HepG2 (cell line): ENCODE data around the gene FGFR2. TPM values are rescaled to one million over a fixed set of nuclear protein-coding genes. Genes with fewer than 3 reads are reported as not detected.

Experiments used
- ATAC-seq: fragments of 200-7000 bp; cut with Tn5 transposase; 3 replicates; pipeline ENCODE4 v1.9.1; 2020; ENCODE audit warnings: mild to moderate bottlenecking, moderate library complexity
- BruUV-seq: library from RNA; stranded (reverse); fragments of 400-500 nt; replicated peaks from 2 replicates; lab custom pipeline; 2021; lab: Mats Ljungman, UMichigan
- CTCF ChIA-PET: fragments of 300-600 bp; formaldehyde crosslinking; extraction: SDS; loops from one replicate; lab custom pipeline; 2021; ENCODE audit warnings: low total read pairs, inconsistent platforms, low intra/inter-chr PET ratio; lab: Yijun Ruan, JAX
- POLR2A ChIA-PET: fragments of 350-600 bp; sonication (Branson Sonifier 250); formaldehyde crosslinking; loops from one replicate; lab custom pipeline; 2020; ENCODE audit warnings: antibody characterized with exemption, inconsistent platforms; lab: Yijun Ruan, JAX
- DNase-seq: peaks from one replicate; pipeline ENCODE4 v3.0.0-alpha.2; 2015; ENCODE audit warnings: low spot score
- FAIRE-seq: peaks from 3 replicates; lab custom pipeline; 2011; peaks lifted over from hg19 to GRCh38; lab: Jason Lieb, UNC
- H2AFZ ChIP-seq: one replicate; pipeline ENCODE4 v1.6.1; 2011; ENCODE audit warnings: low read length, inconsistent platforms
- H3K27ac ChIP-seq: fragments of 300-600 bp; 3 replicates; pipeline ENCODE4 v1.8.0; 2011; ENCODE audit warnings: mixed run types, mild to moderate bottlenecking, mixed read lengths, low read length, inconsistent platforms; ENCODE audit not compliant: insufficient read depth; ENCODE audit errors: extremely low read length
- H3K27me3 ChIP-seq, 2 experiments: fragments of 200-600 bp in 1 of 2; 2 replicates in 1 of 2; 3 replicates in 1 of 2; pipeline versions ENCODE4 v1.6.0 to v1.8.0; 2011; ENCODE audit warnings: low read length in 2 of 2, mild to moderate bottlenecking in 2 of 2, moderate library complexity in 2 of 2, inconsistent platforms in 1 of 2; ENCODE audit not compliant: insufficient read depth in 2 of 2, control insufficient read depth in 1 of 2
- H3K36me3 ChIP-seq, 2 experiments: fragments of 200-600 bp in 1 of 2; replicated peaks in 1 of 2; 2 replicates in 1 of 2; 3 replicates in 1 of 2; pipeline versions ENCODE4 v1.5.1 to v1.8.0; 2011; ENCODE audit warnings: low read length in 2 of 2, inconsistent platforms in 1 of 2; ENCODE audit not compliant: insufficient read depth in 2 of 2, control insufficient read depth in 1 of 2
- H3K4me1 ChIP-seq: 2 replicates; pipeline ENCODE4 v1.5.1; 2012; ENCODE audit warnings: low read length, inconsistent platforms; ENCODE audit not compliant: insufficient read depth
- H3K4me2 ChIP-seq: 2 replicates; pipeline ENCODE4 v1.6.0; 2011; ENCODE audit warnings: low read depth, low read length, inconsistent platforms
- H3K4me3 ChIP-seq, 3 experiments: fragments of 200-600 bp in 1 of 3; sonication (generic), shearing (Covaris generic) in 1 of 3; replicated peaks in 1 of 3; 2 replicates each; pipeline ENCODE4 v1.5.1; 2011 to 2016; ENCODE audit warnings: low read length in 3 of 3, inconsistent platforms in 2 of 3, low read depth in 2 of 3, mild to moderate bottlenecking in 2 of 3, control low read depth in 1 of 3, mixed read lengths in 1 of 3; ENCODE audit not compliant: insufficient read depth in 1 of 3
- H3K79me2 ChIP-seq: one replicate; pipeline ENCODE4 v1.6.1; 2011; ENCODE audit warnings: low read length, inconsistent platforms; ENCODE audit not compliant: insufficient read depth
- H3K9ac ChIP-seq: 2 replicates; pipeline ENCODE4 v1.6.0; 2011; ENCODE audit warnings: mild to moderate bottlenecking, low read depth, low read length, inconsistent platforms; ENCODE audit not compliant: insufficient read depth
- H3K9me3 ChIP-seq: 2 replicates; pipeline ENCODE4 v1.5.1; 2012; ENCODE audit warnings: mild to moderate bottlenecking, low read length
- H4K20me1 ChIP-seq: 2 replicates; pipeline ENCODE4 v1.6.0; 2011; ENCODE audit warnings: inconsistent platforms, mild to moderate bottlenecking, low read length, moderate library complexity; ENCODE audit not compliant: insufficient read depth
- CREB1 ChIP-seq, 2 experiments: fragments of 450-650 bp in 1 of 2; IDR thresholded peaks; 2 replicates each; pipeline ENCODE4 v1.6.1; 2016 to 2017; ENCODE audit warnings: control low read depth in 1 of 2, mild to moderate bottlenecking in 1 of 2, missing compliant biosample characterization in 1 of 2, missing genetic modification characterization in 1 of 2
- HOXD1 ChIP-seq: sonication (generic); formaldehyde crosslinking; IDR thresholded peaks from 2 replicates; pipeline ENCODE4 v1.5.0; 2020; ENCODE audit warnings: missing genetic modification reagents
- ZNF235 ChIP-seq: sonication (generic); formaldehyde crosslinking; IDR thresholded peaks from 2 replicates; pipeline ENCODE4 v1.8.1; 2023; ENCODE audit warnings: mild to moderate bottlenecking, missing genetic modification reagents, borderline replicate concordance
- WGBS: methylation state at CpG from one replicate; pipeline ENCODE4 v1.1.6; 2017; ENCODE audit warnings: low lambda C conversion rate; 5-methylcytosine and 5-hydroxymethylcytosine counted together
- in situ Hi-C: cut with HindIII; loops from 2 replicates; pipeline ENCODE4 v1.10.0; 2017; ENCODE audit warnings: low pct_unique_long_range_greater_than_20kb; ENCODE audit not compliant: extremely low pct_ligation_motif_present
- intact Hi-C: fragments of 100-400 bp; cut with micrococcal nuclease; formaldehyde crosslinking; loops from one replicate; pipeline ENCODE4 v1.10.0; 2022; ENCODE audit not compliant: unreplicated experiment
- polyA plus RNA-seq, 8 experiments: library from polyadenylated mRNA; depleted of rRNA in 3 of 8; stranded (reverse) in 7 of 8; unstranded in 1 of 8; fragments of >200 nt; fragmentation: Illumina TruSeq in 4 of 8; extraction: Trizol in 4 of 8; gene quantifications; 2 replicates each; pipeline versions ENCODE4 v1.2.1 to v1.2.3, GENCODE V29; 2011 to 2016; ENCODE audit warnings: low read depth in 4 of 8, missing spikeins in 1 of 8, mixed read lengths in 1 of 8; ENCODE audit not compliant: insufficient read depth in 1 of 8
- total RNA-seq, 5 experiments: library from RNA; depleted of rRNA; stranded (reverse); fragments of >200 nt; fragmentation: Illumina TruSeq; extraction: Trizol; gene quantifications; 2 replicates each; pipeline ENCODE4 v1.2.3, GENCODE V29; 2016; ENCODE audit warnings: low read depth in 1 of 5
- TF ChIP-seq, protein P1 (sequence below): sonication (generic); formaldehyde crosslinking; IDR thresholded peaks from 2 replicates; pipeline ENCODE4 v1.4.0; 2020; ENCODE audit warnings: missing genetic modification reagents

The FGFR2 gene
- total and polyA plus RNA-seq, 2 of the 13 experiments (the other 11 are each of a cell fraction or from before 2014, with no cell fraction given) = 1.6 to 2.6 TPM

GRCh38 chr10:121462281-121462680, 136.0 kb downstream of the FGFR2 start:
- H3K4me3 ChIP-seq = no peak overlapping the region
- DNase-seq (no peak), FAIRE-seq (no peak), ATAC-seq (no peak)
- in situ Hi-C loops = no loop called here
- no peaks in the 10 kb centered on the region for H3K36me3 ChIP-seq
- H3K9me3 ChIP-seq = no peaks in the 10 kb centered on the region
- peaks cover 1 to 57% of the 10 kb centered on the region in 2 experiments; a peak in 2 of 5 replicates for H3K27me3 ChIP-seq
- WGBS = 42% methylated on average over 7 of the region's 7 CpGs
- no peak overlapping the region for H3K4me2 ChIP-seq
- no peaks in the 10 kb centered on the region for H3K79me2 ChIP-seq
- CTCF ChIA-PET = no interaction called here
- no TSS peak for BruUV-seq
- TF ChIP-seq ZNF235 = no peak
- no peak for TF ChIP-seq HOXD1 (CRISPR knock-in tag)
- no peak overlapping the region for H3K9ac ChIP-seq
- no peak overlapping the region for H2AFZ ChIP-seq
- POLR2A ChIA-PET = no interaction called here
- H3K4me1 ChIP-seq = no peaks in the 10 kb centered on the region
- H3K27ac ChIP-seq = no peak overlapping the region
- intact Hi-C loops = no loop called here
- H4K20me1 ChIP-seq = no peaks in the 10 kb centered on the region

DNA sequence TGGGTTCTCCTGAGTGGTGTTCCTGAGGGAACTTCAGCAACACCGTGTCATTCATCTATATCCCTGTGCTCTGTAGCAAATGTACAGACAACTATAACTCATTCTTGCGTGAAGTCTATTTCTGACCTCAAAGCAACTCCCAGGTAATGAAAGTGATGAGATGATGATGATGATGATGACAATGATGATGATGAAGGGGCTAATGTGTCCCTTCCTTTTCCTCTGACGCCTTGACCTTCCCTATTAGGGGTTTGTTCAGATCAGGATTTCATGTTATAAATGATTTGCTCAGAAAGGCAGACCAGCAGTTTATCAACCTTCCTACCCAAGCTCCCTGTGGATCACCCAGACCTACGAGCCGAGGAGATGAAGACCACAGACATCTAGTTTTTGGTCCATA, 136.9 kb downstream of the FGFR2 start:
- CTCF ChIA-PET = no interaction called here
- no peak overlapping the region for H3K4me2 ChIP-seq
- H2AFZ ChIP-seq = no peak overlapping the region
- H3K27me3 ChIP-seq = peaks cover 1 to 53% of the 10 kb centered on the region in 2 experiments; a peak in 2 of 5 replicates
- H3K9ac ChIP-seq = no peak overlapping the region
- no peaks in the 10 kb centered on the region for H3K79me2 ChIP-seq
- POLR2A ChIA-PET = no interaction called here
- ATAC-seq = no peak
- FAIRE-seq = no peak
- intact Hi-C loops = no loop called here
- DNase-seq = no peak
- no peaks in the 10 kb centered on the region for H3K4me1 ChIP-seq
- no peaks in the 10 kb centered on the region for H4K20me1 ChIP-seq
- H3K36me3 ChIP-seq = no peaks in the 10 kb centered on the region
- TF ChIP-seq CREB1 (IDR thresholded peaks at IDR 0.05) (peak; percentile 68), CREB1 (CRISPR knock-in tag; IDR thresholded peaks at IDR 0.05) (no peak)
- TF ChIP-seq, protein P1, sequence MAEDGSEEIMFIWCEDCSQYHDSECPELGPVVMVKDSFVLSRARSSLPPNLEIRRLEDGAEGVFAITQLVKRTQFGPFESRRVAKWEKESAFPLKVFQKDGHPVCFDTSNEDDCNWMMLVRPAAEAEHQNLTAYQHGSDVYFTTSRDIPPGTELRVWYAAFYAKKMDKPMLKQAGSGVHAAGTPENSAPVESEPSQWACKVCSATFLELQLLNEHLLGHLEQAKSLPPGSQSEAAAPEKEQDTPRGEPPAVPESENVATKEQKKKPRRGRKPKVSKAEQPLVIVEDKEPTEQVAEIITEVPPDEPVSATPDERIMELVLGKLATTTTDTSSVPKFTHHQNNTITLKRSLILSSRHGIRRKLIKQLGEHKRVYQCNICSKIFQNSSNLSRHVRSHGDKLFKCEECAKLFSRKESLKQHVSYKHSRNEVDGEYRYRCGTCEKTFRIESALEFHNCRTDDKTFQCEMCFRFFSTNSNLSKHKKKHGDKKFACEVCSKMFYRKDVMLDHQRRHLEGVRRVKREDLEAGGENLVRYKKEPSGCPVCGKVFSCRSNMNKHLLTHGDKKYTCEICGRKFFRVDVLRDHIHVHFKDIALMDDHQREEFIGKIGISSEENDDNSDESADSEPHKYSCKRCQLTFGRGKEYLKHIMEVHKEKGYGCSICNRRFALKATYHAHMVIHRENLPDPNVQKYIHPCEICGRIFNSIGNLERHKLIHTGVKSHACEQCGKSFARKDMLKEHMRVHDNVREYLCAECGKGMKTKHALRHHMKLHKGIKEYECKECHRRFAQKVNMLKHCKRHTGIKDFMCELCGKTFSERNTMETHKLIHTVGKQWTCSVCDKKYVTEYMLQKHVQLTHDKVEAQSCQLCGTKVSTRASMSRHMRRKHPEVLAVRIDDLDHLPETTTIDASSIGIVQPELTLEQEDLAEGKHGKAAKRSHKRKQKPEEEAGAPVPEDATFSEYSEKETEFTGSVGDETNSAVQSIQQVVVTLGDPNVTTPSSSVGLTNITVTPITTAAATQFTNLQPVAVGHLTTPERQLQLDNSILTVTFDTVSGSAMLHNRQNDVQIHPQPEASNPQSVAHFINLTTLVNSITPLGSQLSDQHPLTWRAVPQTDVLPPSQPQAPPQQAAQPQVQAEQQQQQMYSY (CRISPR knock-in tag) = no peak
- no peak overlapping the region for H3K4me3 ChIP-seq
- H3K9me3 ChIP-seq = no peaks in the 10 kb centered on the region
- H3K27ac ChIP-seq = no peak overlapping the region
- BruUV-seq = no TSS peak
- in situ Hi-C loops = no loop called here
- 25% methylated on average over 5 of the region's 5 CpGs for WGBS
